CD4-positive, alpha-beta memory T cell (primary cell): ENCODE results near the gene PLEKHA8. TPM values are rescaled to one million over a fixed set of nuclear protein-coding genes. Genes with fewer than 3 reads are reported as not detected.

Experiments
- CTCF ChIA-PET: fragments of 350-600 bp; sonication (Branson Sonifier 250); formaldehyde crosslinking; loops from one replicate; lab custom pipeline; 2021; ENCODE audit warnings: inconsistent platforms; ENCODE audit not compliant: partially characterized antibody; lab: Charles Lee
- POLR2A ChIA-PET: fragments of 350-600 bp; sonication (Branson Sonifier 250); formaldehyde crosslinking; loops from one replicate; lab custom pipeline; 2021; ENCODE audit not compliant: partially characterized antibody; lab: Charles Lee
- DNase-seq, 5 donors: peaks; one replicate each; pipeline versions ENCODE4 v3.0.0 to v3.0.0-alpha.2; 2020 to 2022; ENCODE audit warnings: mixed read lengths in 1 of 5
- H3K27ac ChIP-seq: one replicate; pipeline ENCODE4 v1.7.0; 2013; ENCODE audit warnings: low read depth, low read length
- H3K27me3 ChIP-seq: 2 replicates; pipeline ENCODE4 v1.7.0; 2013; ENCODE audit warnings: mild to moderate bottlenecking, low read length, moderate library complexity; ENCODE audit not compliant: insufficient read depth
- H3K36me3 ChIP-seq: 2 replicates; pipeline ENCODE4 v1.7.0; 2013; ENCODE audit warnings: mild to moderate bottlenecking, low read length, moderate library complexity; ENCODE audit not compliant: insufficient read depth
- H3K4me1 ChIP-seq: 2 replicates; pipeline ENCODE4 v1.7.0; 2013; ENCODE audit warnings: mild to moderate bottlenecking, low read length, moderate library complexity; ENCODE audit not compliant: insufficient read depth
- H3K4me3 ChIP-seq, 2 donors: one replicate each; pipeline ENCODE4 v1.7.0; 2013; ENCODE audit warnings: low read length in 2 of 2, mild to moderate bottlenecking in 1 of 2
- H3K9me3 ChIP-seq, 2 donors: one replicate each; pipeline ENCODE4 v1.7.0; 2013; ENCODE audit warnings: low read length in 2 of 2, control low read depth in 1 of 2; ENCODE audit not compliant: control insufficient read depth in 1 of 2
- H3K27ac Mint-ChIP-seq, 7 donors: one replicate each; pipeline ENCODE4 v1.8.0; 2020 to 2021; ENCODE audit warnings: mixed read lengths in 7 of 7, mild to moderate bottlenecking in 6 of 7, inconsistent platforms in 3 of 7, moderate library complexity in 3 of 7
- H3K27me3 Mint-ChIP-seq, 2 donors: one replicate each; pipeline ENCODE4 v1.8.0; 2020 to 2021; ENCODE audit warnings: mixed read lengths in 2 of 2
- H3K36me3 Mint-ChIP-seq, 2 donors: one replicate each; pipeline ENCODE4 v1.8.0; 2020 to 2021; ENCODE audit warnings: mixed read lengths in 2 of 2, inconsistent platforms in 1 of 2, mild to moderate bottlenecking in 1 of 2
- H3K4me1 Mint-ChIP-seq, 4 donors: one replicate each; pipeline ENCODE4 v1.8.0; 2020 to 2021; ENCODE audit warnings: mixed read lengths in 4 of 4, mild to moderate bottlenecking in 1 of 4
- H3K4me3 Mint-ChIP-seq, 8 donors: one replicate each; pipeline ENCODE4 v1.8.0; 2020 to 2021; ENCODE audit warnings: mixed read lengths in 8 of 8, mild to moderate bottlenecking in 7 of 8, moderate library complexity in 6 of 8, inconsistent platforms in 3 of 8
- H3K9me3 Mint-ChIP-seq, 8 donors: one replicate each; pipeline ENCODE4 v1.8.0; 2020 to 2021; ENCODE audit warnings: mixed read lengths in 8 of 8, mild to moderate bottlenecking in 5 of 8, inconsistent platforms in 3 of 8, moderate library complexity in 1 of 8
- intact Hi-C: fragments of 100-400 bp; cut with micrococcal nuclease; formaldehyde crosslinking; loops from one replicate; pipeline ENCODE4 v1.15.1; 2023
- polyA plus RNA-seq, 2 donors: library from polyadenylated mRNA; unstranded; fragments of 300-500 nt; fragmentation: Illumina TruSeq; gene quantifications; one replicate each; pipeline ENCODE4 v1.2.3, GENCODE V29; 2021
- total RNA-seq, 2 experiments: library from RNA; stranded (reverse); gene quantifications; one replicate each; pipeline ENCODE4 v1.2.3, GENCODE V29; 2021

PLEKHA8 gene
- total and polyA plus RNA-seq, 4 experiments from 2014 or later = 2.4 to 13.2 (median 8.0) TPM

DNA sequence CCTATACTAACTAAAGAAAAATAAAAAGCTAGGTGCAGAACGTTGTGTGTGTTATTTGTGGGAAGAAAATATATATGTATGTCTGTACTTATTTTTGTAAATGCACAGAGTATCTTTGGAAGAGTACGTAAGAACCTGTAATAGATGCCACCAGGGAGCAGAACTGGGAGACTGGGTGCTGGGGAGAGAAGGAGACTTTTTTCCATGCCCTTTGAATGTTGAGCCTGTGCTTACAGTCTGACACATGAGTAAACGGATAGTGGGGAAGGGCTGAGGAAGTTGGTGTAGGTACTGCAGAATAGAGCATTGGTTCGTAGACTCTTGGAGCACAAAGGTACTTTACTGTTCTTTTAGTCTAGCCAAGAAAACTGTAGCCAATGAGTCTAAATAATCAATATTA is 37.3 kb upstream of the PLEKHA8 start:
- no peaks in the 10 kb centered on the region for H3K4me1 ChIP-seq
- peaks cover 2 to 40% (median 25%) of the 10 kb centered on the region in 8 donors for H3K9me3 Mint-ChIP-seq
- POLR2A ChIA-PET = no interaction called here
- peaks cover 5% of the 10 kb centered on the region for H3K27me3 ChIP-seq
- no peak overlapping the region for H3K4me3 ChIP-seq
- no peaks in the 10 kb centered on the region for H3K9me3 ChIP-seq
- H3K27ac ChIP-seq = no peak overlapping the region
- intact Hi-C loops = no loop called here
- peaks cover 35 to 41% of the 10 kb centered on the region in 2 donors for H3K27me3 Mint-ChIP-seq
- peak overlapping the region in 7 of 8 donors; percentile 17 to 80 (median 34) for H3K4me3 Mint-ChIP-seq
- DNase-seq = no peak
- no peaks in the 10 kb centered on the region for H3K36me3 ChIP-seq
- CTCF ChIA-PET = interaction anchor here (0.5 kb wide), 1 partner anchor 15 kb away, joined by 3 read pairs; no protein-coding TSS in a partner anchor
- H3K4me1 Mint-ChIP-seq = peaks cover 5 to 14% (median 9%) of the 10 kb centered on the region in 4 donors
- H3K27ac Mint-ChIP-seq = no peak overlapping the region
- no peaks in the 10 kb centered on the region for H3K36me3 Mint-ChIP-seq

DNA sequence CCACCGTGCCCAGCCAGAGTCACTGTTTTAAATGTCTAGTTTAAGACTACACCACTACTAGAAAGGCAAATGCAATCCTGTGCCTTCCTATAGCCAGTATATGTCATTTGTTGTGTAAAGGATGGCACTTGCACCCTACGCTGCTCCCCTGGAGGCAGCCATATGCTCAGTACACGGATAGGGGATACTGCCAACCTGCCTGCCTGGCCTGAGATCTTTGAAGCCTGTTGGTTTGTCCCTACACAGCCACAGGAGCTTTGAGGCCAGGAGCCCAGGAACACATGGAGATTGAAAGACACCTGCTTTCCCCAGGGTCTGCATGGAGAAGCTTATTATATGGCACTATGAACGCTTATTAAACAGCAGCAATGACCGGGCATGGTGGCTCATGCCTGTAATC is 36.3 kb upstream of the PLEKHA8 start:
- ChIA-PET POLR2A (no interaction called here), CTCF (no interaction called here)
- H3K36me3 ChIP-seq = no peaks in the 10 kb centered on the region
- H3K27me3 ChIP-seq = peaks cover 8% of the 10 kb centered on the region
- H3K4me1 ChIP-seq = no peaks in the 10 kb centered on the region
- H3K27ac ChIP-seq = no peak overlapping the region
- Mint-ChIP-seq H3K36me3 (peaks cover 0 to 4% of the 10 kb centered on the region in 2 donors), H3K27me3 (peaks cover 39 to 45% of the 10 kb centered on the region in 2 donors), H3K27ac (no peak overlapping the region), H3K4me3 (no peak overlapping the region), H3K4me1 (peaks cover 5 to 14% (median 9%) of the 10 kb centered on the region in 4 donors), H3K9me3 (peaks cover 2 to 50% (median 32%) of the 10 kb centered on the region in 8 donors)
- H3K4me3 ChIP-seq = no peak overlapping the region
- intact Hi-C loops = no loop called here
- no peak for DNase-seq
- peaks cover 0 to 7% of the 10 kb centered on the region in 2 donors for H3K9me3 ChIP-seq

DNA sequence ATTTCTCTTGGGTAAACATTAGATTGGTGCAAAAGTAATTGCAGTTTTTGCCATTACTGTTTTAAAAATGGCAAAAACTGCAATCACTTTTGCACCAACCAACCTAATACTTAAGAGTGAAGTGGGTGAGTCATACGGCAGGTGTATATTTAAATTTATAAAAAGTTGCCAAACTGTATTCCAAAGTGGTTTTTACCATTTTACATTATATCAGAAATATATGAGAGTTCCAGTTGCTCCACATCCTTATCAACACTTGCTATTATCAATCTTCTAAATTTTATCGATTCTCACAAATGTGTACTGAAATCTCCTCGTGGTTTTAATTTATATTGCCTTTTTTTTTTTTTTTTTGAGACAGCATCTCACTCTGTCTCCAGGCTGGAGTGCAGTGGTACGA is 35.1 kb upstream of the PLEKHA8 start:
- Histone ChIP-seq H3K27ac (no peak overlapping the region), H3K4me3 (no peak overlapping the region), H3K9me3 (peaks cover 0 to 7% of the 10 kb centered on the region in 2 donors), H3K27me3 (peaks cover 8% of the 10 kb centered on the region), H3K4me1 (no peaks in the 10 kb centered on the region), H3K36me3 (no peaks in the 10 kb centered on the region)
- Mint-ChIP-seq H3K4me3 (no peak overlapping the region), H3K9me3 (peaks cover 2 to 55% (median 36%) of the 10 kb centered on the region in 8 donors), H3K27ac (no peak overlapping the region), H3K36me3 (peaks cover 0 to 8% of the 10 kb centered on the region in 2 donors), H3K4me1 (peaks cover 5 to 11% (median 7%) of the 10 kb centered on the region in 4 donors), H3K27me3 (peaks cover 35 to 37% of the 10 kb centered on the region in 2 donors)
- DNase-seq = no peak
- CTCF ChIA-PET = interaction anchor here (0.9 kb wide), 1 partner anchor 8 kb away, joined by 3 read pairs; no protein-coding TSS in a partner anchor
- intact Hi-C loops = no loop called here
- POLR2A ChIA-PET = no interaction called here

DNA sequence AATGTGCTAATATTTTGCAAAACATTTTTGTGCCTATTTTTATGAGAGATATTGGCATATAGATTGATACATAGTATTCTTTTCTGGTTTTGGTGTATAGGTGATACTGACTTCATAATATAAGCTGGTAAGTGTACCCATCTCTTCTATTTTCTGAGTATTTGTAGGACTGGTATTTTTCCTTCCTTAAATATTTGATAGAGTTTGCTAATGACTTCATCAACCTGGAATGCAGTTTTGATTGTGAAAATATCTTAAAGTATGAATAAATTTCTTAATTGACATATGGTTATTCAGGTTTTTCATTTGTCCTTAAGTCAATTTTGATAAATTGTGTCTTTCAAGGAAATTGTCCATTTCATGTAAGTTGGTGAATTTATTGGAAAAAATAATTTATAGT is 32.6 kb upstream of the PLEKHA8 start:
- ChIA-PET CTCF (no interaction called here), POLR2A (no interaction called here)
- peaks cover 0 to 8% of the 10 kb centered on the region in 2 donors for H3K36me3 Mint-ChIP-seq
- Histone ChIP-seq H3K27me3 (peaks cover 3% of the 10 kb centered on the region), H3K9me3 (peaks cover 0 to 7% of the 10 kb centered on the region in 2 donors), H3K4me1 (no peaks in the 10 kb centered on the region), H3K36me3 (no peaks in the 10 kb centered on the region), H3K27ac (no peak overlapping the region), H3K4me3 (no peak overlapping the region)
- no peaks in the 10 kb centered on the region for H3K4me1 Mint-ChIP-seq
- peaks cover 30 to 34% of the 10 kb centered on the region in 2 donors for H3K27me3 Mint-ChIP-seq
- intact Hi-C loops = no loop called here
- H3K9me3 Mint-ChIP-seq = peaks cover 2 to 61% (median 38%) of the 10 kb centered on the region in 8 donors
- DNase-seq = no peak
- H3K4me3 Mint-ChIP-seq = no peak overlapping the region
- H3K27ac Mint-ChIP-seq = no peak overlapping the region

DNA sequence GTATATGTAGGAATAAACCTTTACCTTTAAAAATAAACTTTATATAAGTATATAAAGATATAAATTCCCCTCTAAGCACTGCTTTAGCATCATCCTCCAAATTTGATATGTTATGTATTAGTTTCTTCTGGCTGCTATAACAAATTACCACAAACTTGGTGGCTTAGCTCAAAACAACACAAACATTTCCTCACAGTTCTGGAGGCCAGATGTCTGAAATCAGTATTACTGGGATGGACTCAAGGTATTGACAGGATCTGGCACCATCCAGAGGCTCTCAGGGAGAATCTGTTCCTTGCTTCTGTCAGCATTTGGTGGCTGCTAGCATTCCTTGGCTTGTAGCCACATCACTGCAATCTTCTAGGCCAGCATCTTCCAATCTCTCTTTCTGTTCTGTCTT is 31.9 kb upstream of the PLEKHA8 start:
- Histone ChIP-seq H3K27ac (no peak overlapping the region), H3K9me3 (peaks cover 0 to 7% of the 10 kb centered on the region in 2 donors), H3K27me3 (peaks cover 3% of the 10 kb centered on the region), H3K4me3 (no peak overlapping the region), H3K4me1 (no peaks in the 10 kb centered on the region), H3K36me3 (no peaks in the 10 kb centered on the region)
- ChIA-PET CTCF (no interaction called here), POLR2A (no interaction called here)
- intact Hi-C loops = no loop called here
- Mint-ChIP-seq H3K9me3 (peaks cover 2 to 61% (median 38%) of the 10 kb centered on the region in 8 donors), H3K36me3 (peaks cover 0 to 8% of the 10 kb centered on the region in 2 donors), H3K4me1 (no peaks in the 10 kb centered on the region), H3K27ac (no peak overlapping the region), H3K4me3 (no peak overlapping the region), H3K27me3 (peaks cover 28 to 34% of the 10 kb centered on the region in 2 donors)
- no peak for DNase-seq

DNA sequence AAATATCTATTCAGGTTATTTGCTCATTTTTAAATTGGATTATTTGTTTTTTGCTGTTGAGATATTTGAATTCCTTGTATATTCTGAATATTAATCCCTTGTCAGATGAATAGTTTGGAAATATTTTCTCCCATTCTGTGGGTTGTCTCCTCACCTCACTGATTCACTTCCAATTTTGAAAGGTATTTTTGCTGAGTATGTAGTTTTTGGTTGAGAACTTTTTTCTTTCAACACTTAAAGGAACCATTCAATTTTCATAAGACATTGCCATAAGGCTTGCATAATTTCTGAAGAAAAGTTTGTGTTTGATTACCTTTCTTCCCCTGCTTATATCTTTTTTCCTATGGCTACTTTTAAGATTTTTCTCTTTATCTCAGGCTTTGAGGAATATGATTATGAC is 29.7 kb upstream of the PLEKHA8 start:
- H3K27ac ChIP-seq = no peak overlapping the region
- Mint-ChIP-seq H3K9me3 (peaks cover 0 to 42% (median 22%) of the 10 kb centered on the region in 8 donors), H3K4me3 (no peak overlapping the region), H3K36me3 (peaks cover 0 to 8% of the 10 kb centered on the region in 2 donors), H3K27ac (no peak overlapping the region), H3K4me1 (no peaks in the 10 kb centered on the region), H3K27me3 (peaks cover 25 to 27% of the 10 kb centered on the region in 2 donors)
- DNase-seq = no peak
- H3K27me3 ChIP-seq = peaks cover 6% of the 10 kb centered on the region
- CTCF ChIA-PET = no interaction called here
- peaks cover 0 to 7% of the 10 kb centered on the region in 2 donors for H3K9me3 ChIP-seq
- intact Hi-C loops = no loop called here
- POLR2A ChIA-PET = no interaction called here
- H3K36me3 ChIP-seq = no peaks in the 10 kb centered on the region
- no peaks in the 10 kb centered on the region for H3K4me1 ChIP-seq
- no peak overlapping the region for H3K4me3 ChIP-seq

DNA sequence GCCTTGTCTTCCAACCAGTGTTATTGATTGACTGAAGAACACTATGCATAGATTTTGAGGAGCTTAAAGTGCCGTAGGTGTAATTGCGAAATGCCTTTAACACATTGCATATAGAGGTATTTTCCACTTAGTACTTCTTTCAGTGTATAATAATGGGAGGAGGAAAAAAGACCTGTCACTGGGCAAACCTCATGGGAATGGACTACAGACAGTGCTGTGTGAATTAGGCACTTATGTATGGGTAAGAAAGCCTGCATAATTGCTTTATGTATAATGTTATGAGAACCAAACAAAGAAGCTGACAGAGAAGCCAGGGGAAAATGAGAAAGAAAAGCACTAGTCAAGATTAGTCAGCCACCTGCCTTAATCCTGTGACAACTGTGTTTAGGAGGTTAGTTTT is 26.2 kb upstream of the PLEKHA8 start:
- Mint-ChIP-seq H3K4me1 (no peaks in the 10 kb centered on the region), H3K36me3 (peaks cover 0 to 4% of the 10 kb centered on the region in 2 donors), H3K27ac (no peak overlapping the region), H3K4me3 (no peak overlapping the region), H3K9me3 (peaks cover 0 to 11% (median 5%) of the 10 kb centered on the region in 8 donors), H3K27me3 (peaks cover 21 to 22% of the 10 kb centered on the region in 2 donors)
- Histone ChIP-seq H3K27me3 (peaks cover 3% of the 10 kb centered on the region), H3K9me3 (no peaks in the 10 kb centered on the region), H3K36me3 (no peaks in the 10 kb centered on the region), H3K27ac (no peak overlapping the region), H3K4me1 (no peaks in the 10 kb centered on the region), H3K4me3 (no peak overlapping the region)
- ChIA-PET CTCF (no interaction called here), POLR2A (no interaction called here)
- intact Hi-C loops = no loop called here
- DNase-seq = no peak
